Skin epidermis (tissue), 12 donors: Measurements from ENCODE around the gene HRH4.

Source experiments
- H3K27ac ChIP-seq, 21 experiments: fragments of 200-600 bp; sonication (generic) in 11 of 21; one replicate each; pipeline ENCODE4 v1.5.0; 2020; ENCODE audit warnings: mild to moderate bottlenecking in 3 of 21, inconsistent platforms in 2 of 21, moderate library complexity in 2 of 21
- H3K4me3 ChIP-seq, 7 experiments: fragments of 200-600 bp; sonication (generic) in 2 of 7; one replicate each; pipeline ENCODE4 v1.5.0; 2020; ENCODE audit warnings: inconsistent platforms in 2 of 7, mild to moderate bottlenecking in 2 of 7, moderate library complexity in 1 of 7

The HRH4 gene

GRCh38 chr18:24500766-24501165 lies 40.3 kb downstream of the HRH4 start:
- H3K27ac ChIP-seq: no peak overlapping the region
- H3K4me3 ChIP-seq: no peak overlapping the region

- Histone ChIP-seq H3K4me3 (no peak overlapping the region), H3K27ac (no peak overlapping the region)
Observed at GRCh38 chr18:24502667-24503523, 42.5 kb downstream of the HRH4 start.

- Histone ChIP-seq H3K27ac (no peak overlapping the region), H3K4me3 (no peak overlapping the region)
Observed at GRCh38 chr18:24504401-24504800, 44.0 kb downstream of the HRH4 start.

- no peak overlapping the region for H3K4me3 ChIP-seq
- H3K27ac ChIP-seq: no peak overlapping the region
Observed at GRCh38 chr18:24506175-24506574, 45.7 kb downstream of the HRH4 start.

- no peak overlapping the region for H3K4me3 ChIP-seq
- no peak overlapping the region for H3K27ac ChIP-seq
Observed at GRCh38 chr18:24509435-24509834, 49.0 kb downstream of the HRH4 start.

GRCh38 chr18:24514439-24514838 lies 54.0 kb downstream of the HRH4 start:
- Histone ChIP-seq H3K27ac (no peak overlapping the region), H3K4me3 (no peak overlapping the region)

GRCh38 chr18:24515721-24516120 lies 55.3 kb downstream of the HRH4 start:
- Histone ChIP-seq H3K4me3 (no peak overlapping the region), H3K27ac (no peak overlapping the region)

GRCh38 chr18:24516261-24516660 lies 55.8 kb downstream of the HRH4 start:
- no peak overlapping the region for H3K27ac ChIP-seq
- H3K4me3 ChIP-seq: no peak overlapping the region

GRCh38 chr18:24517554-24517953 lies 57.1 kb downstream of the HRH4 start:
- Histone ChIP-seq H3K4me3 (no peak overlapping the region), H3K27ac (no peak overlapping the region)

- Histone ChIP-seq H3K4me3 (no peak overlapping the region), H3K27ac (no peak overlapping the region)
Observed at GRCh38 chr18:24518596-24518995, 58.2 kb downstream of the HRH4 start.
